Germinal center (tissue), 1 donor: Measurements from ENCODE around the gene CTNNA3.

ENCODE experiments used
- DNase-seq: peaks from one replicate; pipeline ENCODE4 v3.0.0; 2012; ENCODE audit warnings: mixed read lengths, low spot score

CTNNA3 gene

GRCh38 chr10:67665491-67665890, 30.5 kb downstream of the CTNNA3 start:
- DNase-seq, result no peak

GRCh38 chr10:67664942-67665341, 31.1 kb downstream of the CTNNA3 start:
- no peak for DNase-seq

GRCh38 chr10:67663449-67664087, 32.4 kb downstream of the CTNNA3 start:
- no peak for DNase-seq

GRCh38 chr10:67662415-67662814, 33.6 kb downstream of the CTNNA3 start:
- DNase-seq, result no peak

- DNase-seq, result no peak
Observed at GRCh38 chr10:67659497-67659896, 36.5 kb downstream of the CTNNA3 start.

GRCh38 chr10:67657775-67658174, 38.2 kb downstream of the CTNNA3 start:
- no peak for DNase-seq

GRCh38 chr10:67650558-67650957, 45.4 kb downstream of the CTNNA3 start:
- no peak for DNase-seq

- DNase-seq, result no peak
Observed at GRCh38 chr10:67648613-67649229, 47.3 kb downstream of the CTNNA3 start.

GRCh38 chr10:67630904-67631303, 65.1 kb downstream of the CTNNA3 start:
- no peak for DNase-seq

- no peak for DNase-seq
Observed at GRCh38 chr10:67629461-67629971, 66.5 kb downstream of the CTNNA3 start.

- DNase-seq, result no peak
Observed at GRCh38 chr10:67622984-67623383, 73.0 kb downstream of the CTNNA3 start.

GRCh38 chr10:67622511-67622910, 73.5 kb downstream of the CTNNA3 start:
- DNase-seq, result no peak

- no peak for DNase-seq
Observed at GRCh38 chr10:67621834-67622233, 74.2 kb downstream of the CTNNA3 start.

GRCh38 chr10:67618116-67618515, 77.9 kb downstream of the CTNNA3 start:
- no peak for DNase-seq

GRCh38 chr10:67612577-67613537, 83.1 kb downstream of the CTNNA3 start:
- DNase-seq, result no peak

GRCh38 chr10:67612176-67612575, 83.8 kb downstream of the CTNNA3 start:
- no peak for DNase-seq

GRCh38 chr10:67609996-67610793, 85.8 kb downstream of the CTNNA3 start:
- no peak for DNase-seq

- no peak for DNase-seq
Observed at GRCh38 chr10:67608001-67608400, 88.0 kb downstream of the CTNNA3 start.

- no peak for DNase-seq
Observed at GRCh38 chr10:67607472-67607871, 88.5 kb downstream of the CTNNA3 start.

GRCh38 chr10:67606572-67606971, 89.4 kb downstream of the CTNNA3 start:
- DNase-seq, result no peak

GRCh38 chr10:67603701-67604100, 92.3 kb downstream of the CTNNA3 start:
- no peak for DNase-seq

GRCh38 chr10:67603086-67603485, 92.9 kb downstream of the CTNNA3 start:
- DNase-seq, result no peak
